ENCODE measurements around the gene PDLIM5. TPM values are rescaled to one million over a fixed set of nuclear protein-coding genes. Genes with fewer than 3 reads are reported as not detected.

PDLIM5 gene
- total RNA-seq, 1 experiment from 2014 or later, result 58.0 TPM

DNA sequence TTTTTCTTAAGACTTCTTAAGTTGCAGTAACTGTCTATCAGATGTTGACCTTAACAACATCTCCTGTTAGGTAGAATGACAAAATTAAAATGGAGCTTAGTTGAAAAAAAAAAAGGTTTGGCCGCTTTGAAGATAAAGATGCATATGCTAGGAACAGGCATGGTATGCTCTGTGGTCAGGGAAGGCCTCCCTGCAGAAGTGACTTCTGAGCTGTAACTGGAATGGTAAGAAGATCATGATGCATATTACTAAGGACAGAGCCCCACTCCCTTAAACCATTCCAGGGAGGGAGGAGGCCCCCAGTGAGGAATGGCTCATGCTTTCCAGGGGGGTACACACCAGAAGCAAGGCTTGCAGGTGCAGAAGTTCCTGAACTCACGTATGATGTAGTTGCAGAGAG is 43.7 kb downstream of the PDLIM5 start:
- H2AK5ac ChIP-seq (ENCODE audit: insufficient read length, low read length), result no peak overlapping the region
- no peak overlapping the region for H2BK15ac ChIP-seq (ENCODE audit: low read depth, low read length)
- H3K9ac ChIP-seq (ENCODE audit: extremely low read depth, insufficient read length, low read length), result no peak overlapping the region
- no peak overlapping the region for H4K5ac ChIP-seq (ENCODE audit: insufficient read length, low read depth, low read length)
- H3K14ac ChIP-seq (ENCODE audit: insufficient read depth, low read length), result no peak overlapping the region
- H3K4me1 ChIP-seq (ENCODE audit: insufficient read depth, low read length), result no peaks in the 10 kb centered on the region
- no peaks in the 10 kb centered on the region for H3K27me3 ChIP-seq (ENCODE audit: insufficient read depth, low read length)
- no peak for DNase-seq
- Mint-ChIP-seq H3K4me1 (no peaks in the 10 kb centered on the region), H3K4me3 (no peak overlapping the region), H3K27ac (no peak overlapping the region), H3K9me3 (peaks cover 6 to 7% of the 10 kb centered on the region in 2 experiments; a peak in 3 of 5 replicates), H3K27me3 (ENCODE audit: low read depth) (no peaks in the 10 kb centered on the region), H3K36me3 (ENCODE audit: insufficient read depth in 1 of 3, low read depth in 3 of 3) (peaks cover 0 to 11% (median 11%) of the 10 kb centered on the region in 3 experiments; a peak in 5 of 7 replicates)
- no peaks in the 10 kb centered on the region for H3K79me2 ChIP-seq (ENCODE audit: insufficient read depth, low read length)
- H2AFZ ChIP-seq (ENCODE audit: low read length), result no peak overlapping the region
- H4K8ac ChIP-seq (replicated peaks; ENCODE audit: insufficient read length, low read depth, low read length), result no peak overlapping the region
- TF ChIP-seq, protein P1, sequence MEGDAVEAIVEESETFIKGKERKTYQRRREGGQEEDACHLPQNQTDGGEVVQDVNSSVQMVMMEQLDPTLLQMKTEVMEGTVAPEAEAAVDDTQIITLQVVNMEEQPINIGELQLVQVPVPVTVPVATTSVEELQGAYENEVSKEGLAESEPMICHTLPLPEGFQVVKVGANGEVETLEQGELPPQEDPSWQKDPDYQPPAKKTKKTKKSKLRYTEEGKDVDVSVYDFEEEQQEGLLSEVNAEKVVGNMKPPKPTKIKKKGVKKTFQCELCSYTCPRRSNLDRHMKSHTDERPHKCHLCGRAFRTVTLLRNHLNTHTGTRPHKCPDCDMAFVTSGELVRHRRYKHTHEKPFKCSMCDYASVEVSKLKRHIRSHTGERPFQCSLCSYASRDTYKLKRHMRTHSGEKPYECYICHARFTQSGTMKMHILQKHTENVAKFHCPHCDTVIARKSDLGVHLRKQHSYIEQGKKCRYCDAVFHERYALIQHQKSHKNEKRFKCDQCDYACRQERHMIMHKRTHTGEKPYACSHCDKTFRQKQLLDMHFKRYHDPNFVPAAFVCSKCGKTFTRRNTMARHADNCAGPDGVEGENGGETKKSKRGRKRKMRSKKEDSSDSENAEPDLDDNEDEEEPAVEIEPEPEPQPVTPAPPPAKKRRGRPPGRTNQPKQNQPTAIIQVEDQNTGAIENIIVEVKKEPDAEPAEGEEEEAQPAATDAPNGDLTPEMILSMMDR (conservative IDR thresholded peaks at IDR 0.05), result no peak
- H2BK20ac ChIP-seq (ENCODE audit: low read depth, low read length, poor library complexity, severe bottlenecking), result no peak overlapping the region
- no peak overlapping the region for H3K56ac ChIP-seq (ENCODE audit: insufficient read length, low read depth, low read length)
- no peak overlapping the region for H3K27ac ChIP-seq (ENCODE audit: insufficient read length, low read depth, low read length)
- H3T11ph ChIP-seq (ENCODE audit: low read length), result no peak overlapping the region
- no peak overlapping the region for H3K18ac ChIP-seq (ENCODE audit: insufficient read length, low read depth, low read length)
- no peak overlapping the region for H4K91ac ChIP-seq (ENCODE audit: insufficient read length, low read depth, low read length)
- no peak overlapping the region for H2BK120ac ChIP-seq (ENCODE audit: low read depth, low read length, poor library complexity, severe bottlenecking)
- no peak overlapping the region for H3K4me2 ChIP-seq (ENCODE audit: insufficient read depth, insufficient read length, low read length)
- H3K4ac ChIP-seq (ENCODE audit: low read depth, low read length), result no peak overlapping the region
- H3K9me3 ChIP-seq (ENCODE audit: control insufficient read depth, low read depth, low read length), result no peaks in the 10 kb centered on the region
- H2BK12ac ChIP-seq (ENCODE audit: insufficient read length, low read depth, low read length), result no peak overlapping the region
- H3K79me1 ChIP-seq (ENCODE audit: insufficient read depth, low read depth, low read length, poor library complexity, severe bottlenecking), result no peaks in the 10 kb centered on the region
- H3K23me2 ChIP-seq (ENCODE audit: insufficient read length, low read depth, low read length, poor library complexity, severe bottlenecking), result no peaks in the 10 kb centered on the region
- WGBS (ENCODE audit: extremely low coverage, insufficient read length, low lambda C conversion rate), result no CpG with 5 or more reads among the region's 2 CpGs
- no peaks in the 10 kb centered on the region for H4K20me1 ChIP-seq (ENCODE audit: control insufficient read depth, insufficient read depth, insufficient read length)
- no peak overlapping the region for H3K23ac ChIP-seq (ENCODE audit: insufficient read length, low read depth, low read length)
- no peak overlapping the region for H2BK5ac ChIP-seq (ENCODE audit: insufficient read length, low read length)

Measured in H9 (cell line).